Natural killer cell (primary cell): ENCODE results near the gene LGMN. TPM values are rescaled to one million over a fixed set of nuclear protein-coding genes. Genes with fewer than 3 reads are reported as not detected.
"Not testable (repeated sequence)": the region's sequence is repeated elsewhere in the genome, so short reads cannot be mapped to it uniquely, and the experiment has no call there.

ENCODE experiments used
- ATAC-seq, 3 donors: fragments of 150-1000 bp in 2 of 3; fragments of 200-7000 bp in 1 of 3; cut with Tn5 transposase; 1 replicate in 1 of 3; 2 replicates in 2 of 3; pipeline ENCODE4 v1.10.0; 2021; ENCODE audit warnings: mild to moderate bottlenecking in 2 of 3, moderate library complexity in 2 of 3
- DNase-seq, 2 donors: peaks; one replicate each; pipeline versions ENCODE4 v3.0.0 to v3.0.0-alpha.2; 2013 to 2021; ENCODE audit warnings: mixed read lengths in 1 of 2
- H3K27ac ChIP-seq: one replicate; pipeline ENCODE4 v1.5.1; 2013; ENCODE audit warnings: mild to moderate bottlenecking, low read length
- H3K27me3 ChIP-seq: one replicate; pipeline ENCODE4 v1.6.1; 2013; ENCODE audit warnings: low read length; ENCODE audit not compliant: control insufficient read depth, insufficient read depth
- H3K36me3 ChIP-seq: one replicate; pipeline ENCODE4 v1.6.1; 2013; ENCODE audit warnings: low read length; ENCODE audit not compliant: control insufficient read depth, insufficient read depth
- H3K4me1 ChIP-seq: one replicate; pipeline ENCODE4 v1.6.1; 2013; ENCODE audit warnings: low read length; ENCODE audit not compliant: control insufficient read depth, insufficient read depth
- H3K4me3 ChIP-seq: one replicate; pipeline ENCODE4 v1.5.1; 2013; ENCODE audit warnings: low read length
- H3K9me3 ChIP-seq: one replicate; pipeline ENCODE4 v1.6.1; 2013; ENCODE audit warnings: low read length; ENCODE audit not compliant: control insufficient read depth, insufficient read depth
- H3K27ac Mint-ChIP-seq, 2 donors: one replicate each; pipeline ENCODE4 v1.8.0; 2022; ENCODE audit warnings: mild to moderate bottlenecking in 2 of 2, mixed read lengths in 2 of 2, moderate library complexity in 1 of 2
- H3K27me3 Mint-ChIP-seq, 2 donors: one replicate each; pipeline ENCODE4 v1.8.0; 2022; ENCODE audit warnings: low read depth in 2 of 2, mixed read lengths in 2 of 2
- H3K36me3 Mint-ChIP-seq: one replicate; pipeline ENCODE4 v1.8.0; 2022; ENCODE audit warnings: mixed read lengths
- H3K4me1 Mint-ChIP-seq, 2 donors: one replicate each; pipeline ENCODE4 v1.8.0; 2022; ENCODE audit warnings: mixed read lengths in 2 of 2
- H3K4me3 Mint-ChIP-seq: one replicate; pipeline ENCODE4 v1.8.0; 2022; ENCODE audit warnings: mild to moderate bottlenecking, moderate library complexity, mixed read lengths
- H3K9me3 Mint-ChIP-seq, 2 donors: one replicate each; pipeline ENCODE4 v1.8.0; 2022; ENCODE audit warnings: mixed read lengths in 2 of 2
- CTCF ChIP-seq: fragments of 200-600 bp; IDR thresholded peaks from one replicate; pipeline ENCODE4 v1.8.0; 2022; ENCODE audit warnings: antibody characterized with exemption
- WGBS: methylation state at CpG from one replicate; pipeline ENCODE4 v1.1.7; 2013; ENCODE audit warnings: missing lambda C conversion rate; ENCODE audit not compliant: insufficient coverage; 5-methylcytosine and 5-hydroxymethylcytosine counted together
- intact Hi-C: fragments of 100-400 bp; cut with micrococcal nuclease; formaldehyde crosslinking; loops from one replicate; pipeline ENCODE4 v1.14.2; 2022
- total RNA-seq, 4 donors: library from RNA; stranded (reverse); fragments of 120-200 nt in 1 of 4; gene quantifications; one replicate each; pipeline versions ENCODE4 v1.2.3 to v1.2.4, GENCODE V29; 2013 to 2022

Gene LGMN
- total RNA-seq, 3 donors from 2014 or later (not counting 1 experiment from before 2014, with no cell fraction given), result 0.39 to 6.1 (median 2.5) TPM

- TF ChIP-seq CTCF, result no peak
- no peaks in the 10 kb centered on the region for H3K9me3 ChIP-seq
- H3K27me3 Mint-ChIP-seq, result no peaks in the 10 kb centered on the region
- no peaks in the 10 kb centered on the region for H3K9me3 Mint-ChIP-seq
- H3K27ac ChIP-seq, result no peak overlapping the region
- H3K27ac Mint-ChIP-seq, result no peak overlapping the region
- ATAC-seq, result no peak
- H3K4me1 Mint-ChIP-seq, result peaks cover 14% of the 10 kb centered on the region in 2 donors
- no peak overlapping the region for H3K4me3 ChIP-seq
- H3K4me3 Mint-ChIP-seq, result no peak overlapping the region
- intact Hi-C loops, result loop anchor here (2.0 to 5.0 kb wide), 2 partner anchors 35 to 64 kb away; no protein-coding TSS in a partner anchor
- no peaks in the 10 kb centered on the region for H3K36me3 ChIP-seq
- no peaks in the 10 kb centered on the region for H3K36me3 Mint-ChIP-seq
- H3K4me1 ChIP-seq, result peaks cover 17% of the 10 kb centered on the region
- H3K27me3 ChIP-seq, result no peaks in the 10 kb centered on the region
- WGBS, result 96% methylated on average over 10 of the region's 10 CpGs
- DNase-seq, result no peak
Measured at GRCh38 chr14:92716131-92716530, 32.3 kb downstream of the LGMN start.

GRCh38 chr14:92714739-92715307 is 33.6 kb downstream of the LGMN start:
- peak; percentile 80 to 86 for DNase-seq
- peak; percentile 71 for TF ChIP-seq CTCF
- intact Hi-C loops, result loop anchor here (1.0 to 5.0 kb wide), 2 partner anchors 63 to 68 kb away; no protein-coding TSS in a partner anchor
- 76% methylated on average over 7 of the region's 7 CpGs for WGBS
- not testable (repeated sequence) for H3K27me3 ChIP-seq, H3K9me3 Mint-ChIP-seq, H3K27ac Mint-ChIP-seq, H3K4me3 ChIP-seq, H3K36me3 ChIP-seq, H3K4me3 Mint-ChIP-seq, H3K9me3 ChIP-seq, H3K27me3 Mint-ChIP-seq, H3K27ac ChIP-seq, H3K36me3 Mint-ChIP-seq
- H3K4me1 Mint-ChIP-seq, result peaks cover 14% of the 10 kb centered on the region in 2 donors
- peak; percentile 52 to 63 (median 57) for ATAC-seq
- peaks cover 17% of the 10 kb centered on the region for H3K4me1 ChIP-seq

GRCh38 chr14:92712654-92713051 is 35.8 kb downstream of the LGMN start:
- DNase-seq (no peak), ATAC-seq (no peak)
- intact Hi-C loops, result no loop called here
- no peaks in the 10 kb centered on the region for H3K9me3 Mint-ChIP-seq
- Histone ChIP-seq H3K27me3 (no peaks in the 10 kb centered on the region), H3K9me3 (no peaks in the 10 kb centered on the region), H3K27ac (no peak overlapping the region), H3K4me1 (peaks cover 6% of the 10 kb centered on the region), H3K4me3 (no peak overlapping the region), H3K36me3 (no peaks in the 10 kb centered on the region)
- no peak for TF ChIP-seq CTCF
- no peaks in the 10 kb centered on the region for H3K36me3 Mint-ChIP-seq
- peaks cover 8 to 10% of the 10 kb centered on the region in 2 donors for H3K4me1 Mint-ChIP-seq
- H3K27ac Mint-ChIP-seq, result no peak overlapping the region
- H3K4me3 Mint-ChIP-seq, result no peak overlapping the region
- 96% methylated on average over 8 of the region's 8 CpGs for WGBS
- H3K27me3 Mint-ChIP-seq, result peaks cover 0 to 4% of the 10 kb centered on the region in 2 donors
